Endothelial cell of umbilical vein (primary cell): ENCODE results near the gene IRX3. TPM values are rescaled to one million over a fixed set of nuclear protein-coding genes. Genes with fewer than 3 reads are reported as not detected.

Experiments used
- BruUV-seq: library from RNA; stranded (reverse); fragments of 400-500 nt; replicated peaks from 2 replicates; lab custom pipeline; 2021; lab: Mats Ljungman, UMichigan
- CTCF ChIA-PET: fragments of 300-600, 350-600 bp; sonication (Branson Sonifier 250); formaldehyde crosslinking; loops from one replicate; lab custom pipeline; 2021; ENCODE audit warnings: antibody characterized with exemption, inconsistent platforms; lab: Charles Lee
- POLR2A ChIA-PET: fragments of 300-600, 350-600 bp; sonication (Branson Sonifier 250); formaldehyde crosslinking; loops from one replicate; lab custom pipeline; 2021; ENCODE audit warnings: antibody characterized with exemption, inconsistent platforms; lab: Charles Lee
- DNase-seq: peaks from one replicate; pipeline ENCODE4 v3.0.0-alpha.2; 2011; ENCODE audit warnings: low read depth, low spot score
- FAIRE-seq: peaks from 2 replicates; lab custom pipeline; 2011; peaks lifted over from hg19 to GRCh38; lab: Jason Lieb, UNC
- H2AFZ ChIP-seq: 2 replicates; pipeline ENCODE4 v1.6.0; 2012; ENCODE audit warnings: low read depth, low read length, control low read depth, inconsistent platforms
- H3K27ac ChIP-seq: 2 replicates; pipeline ENCODE4 v1.5.1; 2011; ENCODE audit warnings: low read depth, mild to moderate bottlenecking, control low read depth, low read length, moderate library complexity; ENCODE audit not compliant: insufficient read depth
- H3K27me3 ChIP-seq, 2 experiments: 2 replicates each; pipeline versions ENCODE4 v1.6.0 to v1.6.1; 2011; ENCODE audit warnings: low read length in 2 of 2, mixed read lengths in 1 of 2; ENCODE audit not compliant: control insufficient read depth in 2 of 2, insufficient read depth in 2 of 2
- H3K36me3 ChIP-seq, 2 experiments: 2 replicates in 1 of 2; 3 replicates in 1 of 2; pipeline ENCODE4 v1.5.1; 2011; ENCODE audit warnings: low read length in 2 of 2, mild to moderate bottlenecking in 1 of 2, moderate library complexity in 1 of 2; ENCODE audit not compliant: control insufficient read depth in 2 of 2, insufficient read depth in 2 of 2; ENCODE audit errors: extremely low read depth in 1 of 2
- H3K4me1 ChIP-seq: 3 replicates; pipeline ENCODE4 v1.5.1; 2011; ENCODE audit warnings: mild to moderate bottlenecking, low read length; ENCODE audit not compliant: control insufficient read depth, insufficient read depth; ENCODE audit errors: extremely low read depth
- H3K4me2 ChIP-seq: 2 replicates; pipeline ENCODE4 v1.6.1; 2011; ENCODE audit warnings: low read length, control low read depth, mixed read lengths; ENCODE audit not compliant: insufficient read depth
- H3K4me3 ChIP-seq, 3 experiments: fragments of 200-600 bp in 1 of 3; sonication (generic), shearing (Covaris generic) in 1 of 3; replicated peaks in 1 of 3; 2 replicates each; pipeline ENCODE4 v1.5.1; 2011 to 2016; ENCODE audit warnings: control low read depth in 3 of 3, low read length in 3 of 3, mild to moderate bottlenecking in 2 of 3, inconsistent platforms in 1 of 3, low read depth in 1 of 3, moderate library complexity in 1 of 3; ENCODE audit not compliant: insufficient read depth in 1 of 3
- H3K79me2 ChIP-seq: 2 replicates; pipeline ENCODE4 v1.6.0; 2012; ENCODE audit warnings: low read length, inconsistent platforms; ENCODE audit not compliant: control insufficient read depth, insufficient read depth
- H3K9ac ChIP-seq: replicated peaks from 2 replicates; pipeline ENCODE3; 2011; ENCODE audit warnings: low read length, control low read depth; ENCODE audit not compliant: insufficient read depth; ENCODE audit errors: extremely low read depth
- H3K9me1 ChIP-seq: replicated peaks from 3 replicates; pipeline ENCODE4 v1.6.0; 2011; ENCODE audit warnings: mild to moderate bottlenecking, low read length; ENCODE audit not compliant: control insufficient read depth, insufficient read depth; ENCODE audit errors: extremely low read depth
- H3K9me3 ChIP-seq: replicated peaks from 2 replicates; pipeline ENCODE4 v1.5.1; 2012; ENCODE audit warnings: low read length, inconsistent platforms; ENCODE audit not compliant: control insufficient read depth, insufficient read depth
- H4K20me1 ChIP-seq: replicated peaks from 2 replicates; pipeline ENCODE3; 2011; ENCODE audit warnings: mild to moderate bottlenecking, low read length; ENCODE audit not compliant: control insufficient read depth, insufficient read depth; ENCODE audit errors: extremely low read depth
- EZH2 ChIP-seq: IDR thresholded peaks from 2 replicates; pipeline ENCODE4 v1.6.1; 2012; ENCODE audit warnings: borderline replicate concordance, low read depth, mild to moderate bottlenecking, moderate library complexity, low read length, inconsistent platforms; ENCODE audit not compliant: severe bottlenecking
- FOS ChIP-seq: IDR thresholded peaks from 2 replicates; pipeline ENCODE4 v1.6.1; 2011; ENCODE audit warnings: mild to moderate bottlenecking, low read length, moderate library complexity, borderline replicate concordance; ENCODE audit not compliant: insufficient read depth
- GATA2 ChIP-seq: IDR thresholded peaks from 2 replicates; pipeline ENCODE4 v1.7.0; 2011; ENCODE audit warnings: low read depth, mild to moderate bottlenecking, moderate library complexity, mixed read lengths, low read length; ENCODE audit not compliant: insufficient read length, insufficient read depth
- JUN ChIP-seq: IDR thresholded peaks from 2 replicates; pipeline ENCODE4 v1.6.1; 2011; ENCODE audit warnings: borderline replicate concordance, low read depth; ENCODE audit not compliant: insufficient read length, insufficient read depth
- MAX ChIP-seq: IDR thresholded peaks from 2 replicates; pipeline ENCODE4 v1.6.1; 2011; ENCODE audit not compliant: insufficient read depth, insufficient read length
- MYC ChIP-seq: IDR thresholded peaks from one replicate; pipeline ENCODE4 v1.6.1; 2011; ENCODE audit warnings: mild to moderate bottlenecking, low read depth, low read length
- POLR2A ChIP-seq: IDR thresholded peaks from 2 replicates; pipeline ENCODE4 v1.6.1; 2012; ENCODE audit warnings: low read depth, mild to moderate bottlenecking, control low read depth, low read length
- POLR2AphosphoS5 ChIP-seq: IDR thresholded peaks from 2 replicates; pipeline ENCODE4 v1.6.1; 2012; ENCODE audit warnings: low read depth, mild to moderate bottlenecking, control low read depth, low read length, moderate library complexity; ENCODE audit not compliant: insufficient read depth
- dilution Hi-C: fragments of 300-500 bp; cut with MboI; formaldehyde crosslinking; loops from one replicate; pipeline ENCODE4 v1.15.0; 2019; ENCODE audit warnings: low sequenced_read_pairs; ENCODE audit not compliant: extremely low pct_ligation_motif_present
- intact Hi-C: fragments of 100-400 bp; cut with micrococcal nuclease; formaldehyde crosslinking; loops from one replicate; pipeline ENCODE4 v1.10.0; 2022
- polyA plus RNA-seq, 4 experiments: library from polyadenylated mRNA; depleted of rRNA in 3 of 4; stranded (reverse) in 3 of 4; unstranded in 1 of 4; fragments of >200 nt; gene quantifications; 2 replicates each; pipeline versions ENCODE4 v1.2.1 to v1.2.3, GENCODE V29; 2011 to 2012; ENCODE audit warnings: missing spikeins in 1 of 4
- total RNA-seq: library from RNA; stranded (reverse); gene quantifications from 2 replicates; pipeline ENCODE4 v1.2.3, GENCODE V29; 2021
- TF ChIP-seq, protein P1 (sequence below), 2 donors: IDR thresholded peaks; 1 replicate in 1 of 2; 2 replicates in 1 of 2; pipeline ENCODE4 v1.5.1; 2011; ENCODE audit warnings: low read length in 2 of 2, mild to moderate bottlenecking in 2 of 2, moderate library complexity in 2 of 2, control low read depth in 1 of 2, inconsistent platforms in 1 of 2, low read depth in 1 of 2; ENCODE audit not compliant: insufficient read depth in 1 of 2; ENCODE audit errors: extremely low read depth in 1 of 2

IRX3 gene
- total and polyA plus RNA-seq, 2 donors (not counting 3 experiments of a cell fraction or from before 2014, with no cell fraction given) = not detected

DNA sequence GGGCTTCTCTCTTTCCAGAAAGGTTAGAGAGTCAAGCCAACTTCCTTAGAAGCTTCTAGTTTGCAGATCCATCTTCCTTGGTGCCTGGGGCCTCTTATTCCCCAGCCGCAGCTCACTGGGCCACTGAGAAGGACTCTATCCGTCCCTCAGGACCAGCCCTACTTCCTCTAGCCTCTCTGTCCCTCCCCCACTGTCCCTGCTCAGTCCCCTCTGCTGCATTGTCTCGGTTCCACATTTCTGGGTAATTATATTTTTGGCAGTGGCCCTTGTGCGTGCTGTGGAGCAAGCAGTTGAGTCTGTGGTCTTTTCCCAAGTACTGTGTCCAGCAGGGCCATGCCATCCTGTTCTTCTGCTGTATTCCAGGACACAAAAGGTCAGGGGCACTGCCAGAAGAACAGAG is 17.8 kb downstream of the IRX3 start:
- ChIA-PET POLR2A (no interaction called here), CTCF (interaction anchor here (1.0 kb wide), 1 partner anchor 8 kb away, joined by 3 read pairs; no protein-coding TSS in a partner anchor)
- DNase-seq (no peak), FAIRE-seq (no peak)
- peaks cover 0 to 2% of the 10 kb centered on the region in 2 experiments for H3K27me3 ChIP-seq
- no peak overlapping the region for H3K4me2 ChIP-seq
- intact Hi-C loops (no loop called here), dilution Hi-C loops (no loop called here)
- H3K9me1 ChIP-seq = no peaks in the 10 kb centered on the region
- no peak for TF ChIP-seq MAX
- no peak for TF ChIP-seq EZH2
- TF ChIP-seq MYC = no peak
- TF ChIP-seq, protein P1, sequence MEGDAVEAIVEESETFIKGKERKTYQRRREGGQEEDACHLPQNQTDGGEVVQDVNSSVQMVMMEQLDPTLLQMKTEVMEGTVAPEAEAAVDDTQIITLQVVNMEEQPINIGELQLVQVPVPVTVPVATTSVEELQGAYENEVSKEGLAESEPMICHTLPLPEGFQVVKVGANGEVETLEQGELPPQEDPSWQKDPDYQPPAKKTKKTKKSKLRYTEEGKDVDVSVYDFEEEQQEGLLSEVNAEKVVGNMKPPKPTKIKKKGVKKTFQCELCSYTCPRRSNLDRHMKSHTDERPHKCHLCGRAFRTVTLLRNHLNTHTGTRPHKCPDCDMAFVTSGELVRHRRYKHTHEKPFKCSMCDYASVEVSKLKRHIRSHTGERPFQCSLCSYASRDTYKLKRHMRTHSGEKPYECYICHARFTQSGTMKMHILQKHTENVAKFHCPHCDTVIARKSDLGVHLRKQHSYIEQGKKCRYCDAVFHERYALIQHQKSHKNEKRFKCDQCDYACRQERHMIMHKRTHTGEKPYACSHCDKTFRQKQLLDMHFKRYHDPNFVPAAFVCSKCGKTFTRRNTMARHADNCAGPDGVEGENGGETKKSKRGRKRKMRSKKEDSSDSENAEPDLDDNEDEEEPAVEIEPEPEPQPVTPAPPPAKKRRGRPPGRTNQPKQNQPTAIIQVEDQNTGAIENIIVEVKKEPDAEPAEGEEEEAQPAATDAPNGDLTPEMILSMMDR (IDR thresholded peaks at IDR 0.05; ENCODE audit: extremely low read depth in 1 of 2, insufficient read depth in 1 of 2, low read depth in 1 of 2, low read length in 2 of 2) = no peak
- no peak for TF ChIP-seq POLR2AphosphoS5
- no peak for TF ChIP-seq POLR2A
- TF ChIP-seq FOS = no peak
- TF ChIP-seq GATA2 = no peak
- no peak for TF ChIP-seq JUN
- no peak overlapping the region for H2AFZ ChIP-seq
- H4K20me1 ChIP-seq = no peaks in the 10 kb centered on the region
- H3K4me1 ChIP-seq = no peaks in the 10 kb centered on the region
- no peak overlapping the region for H3K27ac ChIP-seq
- no peaks in the 10 kb centered on the region for H3K36me3 ChIP-seq
- BruUV-seq = no TSS peak
- H3K4me3 ChIP-seq = no peak overlapping the region
- no peaks in the 10 kb centered on the region for H3K79me2 ChIP-seq
- no peaks in the 10 kb centered on the region for H3K9me3 ChIP-seq
- no peak overlapping the region for H3K9ac ChIP-seq
